Lower leg skin (tissue), 3 donors: ENCODE data around the gene SEPHS1.

Source experiments
- POLR2A ChIP-seq, 2 donors: fragments of 450-650 bp; IDR thresholded peaks; one replicate each; pipeline ENCODE4 v1.6.1; 2016 to 2017; ENCODE audit warnings: antibody characterized with exemption in 2 of 2, mild to moderate bottlenecking in 1 of 2, moderate library complexity in 1 of 2
- TF ChIP-seq, protein P1 (sequence below), 3 donors: fragments of 450-650 bp; IDR thresholded peaks; one replicate each; pipeline ENCODE4 v1.5.1; 2016; ENCODE audit warnings: antibody characterized with exemption in 3 of 3, mild to moderate bottlenecking in 3 of 3, moderate library complexity in 2 of 3

DNA sequence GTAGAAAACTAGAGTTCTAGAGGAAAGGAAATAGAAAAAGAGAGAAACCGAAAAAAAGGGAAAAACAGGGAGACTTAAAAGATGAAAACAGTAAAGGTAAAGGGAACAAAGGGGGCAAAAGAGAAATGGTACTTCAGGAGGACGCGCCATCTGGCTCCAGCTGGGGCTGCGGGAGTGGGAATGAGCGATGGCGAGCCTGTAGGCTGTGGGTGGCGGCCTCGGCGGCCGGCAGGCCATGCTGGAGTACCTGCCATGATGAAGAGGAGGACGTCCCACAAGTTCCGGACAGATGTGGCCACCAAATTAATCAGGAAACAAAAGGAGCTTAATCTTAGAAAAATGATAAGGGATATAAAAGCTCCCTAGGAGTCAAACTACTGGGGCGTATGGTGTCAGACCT lies 26.5 kb downstream of the SEPHS1 start:
- TF ChIP-seq, protein P1, sequence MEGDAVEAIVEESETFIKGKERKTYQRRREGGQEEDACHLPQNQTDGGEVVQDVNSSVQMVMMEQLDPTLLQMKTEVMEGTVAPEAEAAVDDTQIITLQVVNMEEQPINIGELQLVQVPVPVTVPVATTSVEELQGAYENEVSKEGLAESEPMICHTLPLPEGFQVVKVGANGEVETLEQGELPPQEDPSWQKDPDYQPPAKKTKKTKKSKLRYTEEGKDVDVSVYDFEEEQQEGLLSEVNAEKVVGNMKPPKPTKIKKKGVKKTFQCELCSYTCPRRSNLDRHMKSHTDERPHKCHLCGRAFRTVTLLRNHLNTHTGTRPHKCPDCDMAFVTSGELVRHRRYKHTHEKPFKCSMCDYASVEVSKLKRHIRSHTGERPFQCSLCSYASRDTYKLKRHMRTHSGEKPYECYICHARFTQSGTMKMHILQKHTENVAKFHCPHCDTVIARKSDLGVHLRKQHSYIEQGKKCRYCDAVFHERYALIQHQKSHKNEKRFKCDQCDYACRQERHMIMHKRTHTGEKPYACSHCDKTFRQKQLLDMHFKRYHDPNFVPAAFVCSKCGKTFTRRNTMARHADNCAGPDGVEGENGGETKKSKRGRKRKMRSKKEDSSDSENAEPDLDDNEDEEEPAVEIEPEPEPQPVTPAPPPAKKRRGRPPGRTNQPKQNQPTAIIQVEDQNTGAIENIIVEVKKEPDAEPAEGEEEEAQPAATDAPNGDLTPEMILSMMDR (IDR thresholded peaks at IDR 0.05) = no peak
- TF ChIP-seq POLR2A (IDR thresholded peaks at IDR 0.05) = no peak
